Medulla oblongata (tissue), 1 donor: ENCODE results near the gene PJA2.

Experiments
- DNase-seq: peaks from one replicate; pipeline ENCODE4 v3.0.0-alpha.2; 2015; ENCODE audit errors: extremely low spot score

The PJA2 gene

DNA sequence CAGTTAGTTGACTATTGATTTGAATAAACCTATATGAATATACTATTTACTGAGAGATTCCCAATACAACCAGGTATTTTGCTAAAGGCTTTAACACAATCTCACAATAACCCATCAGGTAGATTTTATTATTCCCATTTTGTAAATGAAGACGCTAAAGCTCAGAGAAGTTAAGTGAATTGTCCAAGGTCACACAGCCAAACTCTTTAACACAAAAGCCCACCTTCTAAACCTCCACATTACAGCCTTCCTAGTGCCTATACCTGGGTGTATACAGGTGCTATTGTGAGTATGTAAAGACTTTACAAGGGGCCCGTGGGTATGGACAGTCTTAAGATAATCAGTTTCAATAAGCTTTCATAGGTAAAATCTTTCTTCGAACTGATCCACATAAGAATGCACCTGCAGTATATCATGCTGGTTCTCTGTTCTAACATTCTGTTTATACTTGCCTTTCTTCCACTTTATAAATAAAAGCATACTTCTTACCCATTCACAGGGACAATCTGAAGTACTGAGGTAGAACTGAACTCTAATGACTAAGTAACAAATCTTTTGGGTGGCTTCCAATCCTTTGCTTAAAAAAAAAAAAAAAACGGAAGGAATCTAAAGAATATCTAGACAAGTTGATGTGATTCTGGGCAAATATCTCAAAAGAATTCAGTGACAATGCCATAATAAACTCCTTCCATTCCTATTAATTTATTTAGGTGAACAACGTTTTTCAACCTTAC, 59.1 kb downstream of the PJA2 start:
- DNase-seq: no peak

DNA sequence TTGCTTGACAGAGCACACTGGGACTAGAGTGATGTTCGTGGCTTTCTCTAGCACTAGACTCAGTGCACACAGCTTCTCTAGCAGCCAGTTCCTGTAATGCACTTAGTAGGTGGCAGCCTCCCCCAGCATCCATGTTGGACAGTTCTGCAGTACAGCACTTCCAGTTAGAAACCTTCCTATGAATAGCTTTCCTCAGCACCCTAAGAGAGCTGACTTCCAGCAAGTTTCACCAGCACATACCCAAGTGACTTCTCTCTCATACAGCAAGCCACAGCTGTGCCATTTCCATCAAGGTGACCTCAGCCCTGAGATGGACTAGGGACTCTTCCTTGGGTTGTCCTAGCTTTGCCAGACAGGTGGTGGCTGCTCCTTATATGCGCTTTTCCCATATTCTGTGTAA, 60.4 kb downstream of the PJA2 start:
- no peak for DNase-seq

DNA sequence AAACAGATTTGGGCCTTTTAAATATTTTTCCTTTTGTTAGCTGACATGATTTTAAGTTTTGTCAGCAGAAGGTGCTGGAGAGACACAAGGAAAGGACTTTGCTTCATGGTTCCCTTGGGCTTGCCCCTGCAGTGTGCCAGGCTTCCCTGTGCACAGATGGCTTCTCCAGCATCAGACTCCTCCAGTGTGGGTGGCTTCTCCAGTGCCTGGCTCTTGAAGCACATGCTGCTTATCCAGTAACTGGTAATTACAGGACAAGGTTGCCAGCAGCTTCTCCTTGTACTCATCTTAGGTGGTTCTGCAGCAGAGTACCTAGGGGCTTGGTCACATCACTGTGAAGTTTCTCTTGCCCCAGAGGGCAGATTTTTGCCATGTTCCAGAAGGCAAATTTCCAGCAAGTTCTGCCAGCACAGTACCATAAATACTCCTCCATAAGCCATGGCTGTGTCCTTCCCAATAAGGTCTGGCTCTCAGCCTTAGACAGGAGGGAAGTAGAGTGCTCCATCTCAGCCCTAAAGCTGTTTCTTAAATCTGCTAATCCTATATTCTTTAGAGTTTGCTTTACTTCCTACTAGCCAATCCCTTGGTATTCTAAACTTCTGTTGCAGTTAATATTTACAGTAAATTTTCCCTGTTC, 62.4 kb downstream of the PJA2 start:
- no peak for DNase-seq

DNA sequence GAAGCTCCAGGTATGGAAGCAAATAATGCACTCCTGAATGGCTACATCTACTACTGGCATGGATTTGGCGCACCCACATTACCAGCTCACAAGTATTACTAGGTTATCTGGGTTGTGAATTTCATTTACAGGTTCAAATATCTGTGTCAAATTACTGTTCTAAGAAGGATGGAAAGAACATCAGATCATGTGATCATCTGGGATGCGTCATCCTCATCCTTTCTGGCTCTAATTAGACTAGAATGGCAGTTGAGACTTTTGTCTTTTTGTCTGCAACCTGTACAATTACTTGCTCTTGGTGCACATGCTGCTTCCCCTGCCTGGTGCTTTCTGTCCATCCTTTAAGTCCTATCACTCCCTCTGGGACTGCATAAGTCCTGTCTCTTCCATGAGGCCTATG, 64.1 kb downstream of the PJA2 start:
- no peak for DNase-seq

DNA sequence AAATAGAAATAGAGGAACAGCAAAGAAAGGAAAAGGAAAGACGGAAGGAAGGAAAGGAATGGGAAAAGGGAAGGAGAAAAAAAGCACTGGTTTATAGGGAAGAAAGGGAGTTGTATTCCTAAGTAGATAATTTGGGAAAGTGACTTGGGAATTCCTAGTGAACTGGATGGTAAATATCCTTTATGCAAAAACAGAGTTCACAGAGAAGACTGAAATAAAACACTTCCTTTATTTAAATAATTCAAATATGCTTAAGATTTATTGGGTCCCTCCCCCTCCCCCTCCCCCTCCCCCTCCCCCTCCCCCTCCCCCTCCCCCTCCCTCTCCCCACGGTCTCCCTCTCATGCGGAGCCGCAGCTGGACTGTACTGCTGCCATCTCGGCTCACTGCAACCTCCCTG, 69.4 kb downstream of the PJA2 start:
- DNase-seq: no peak

DNA sequence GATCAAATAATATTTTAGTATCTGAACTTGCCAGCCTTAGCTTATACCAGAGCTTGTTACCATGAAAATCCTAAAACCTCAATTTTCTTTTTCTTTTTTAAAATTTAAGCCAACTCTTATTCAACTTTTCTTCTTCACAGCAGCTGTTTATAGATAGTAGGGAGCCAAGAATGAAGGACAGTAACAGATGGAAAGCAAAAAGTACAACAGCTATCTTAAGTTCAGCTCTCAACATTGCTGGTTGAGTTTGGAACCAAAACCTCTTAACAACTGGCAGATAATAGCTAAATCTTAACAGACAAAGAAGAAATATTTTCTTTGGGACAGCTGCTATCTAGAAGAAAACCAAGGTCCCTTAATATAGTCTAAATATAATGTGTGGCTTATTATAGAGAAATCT, 74.7 kb downstream of the PJA2 start:
- DNase-seq: no peak

DNA sequence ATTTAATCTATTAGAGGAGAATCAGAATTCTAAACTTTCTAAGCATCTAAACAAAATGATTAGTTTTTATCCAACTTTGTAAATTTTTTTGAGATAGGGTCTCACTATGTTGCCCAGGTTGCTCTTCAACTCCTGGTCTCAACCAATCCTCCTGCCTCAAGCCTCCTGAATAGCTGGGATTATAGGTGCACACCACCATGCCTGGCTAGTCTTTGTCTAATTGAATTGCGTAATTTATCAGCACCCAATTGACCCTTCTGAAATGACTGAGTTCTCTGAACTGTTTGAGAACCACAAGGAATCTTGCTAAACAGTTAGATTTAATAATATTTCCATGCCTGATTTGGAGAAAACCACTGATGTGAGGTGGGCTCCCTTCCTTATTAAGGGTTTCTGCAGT, 75.7 kb downstream of the PJA2 start:
- DNase-seq: no peak

DNA sequence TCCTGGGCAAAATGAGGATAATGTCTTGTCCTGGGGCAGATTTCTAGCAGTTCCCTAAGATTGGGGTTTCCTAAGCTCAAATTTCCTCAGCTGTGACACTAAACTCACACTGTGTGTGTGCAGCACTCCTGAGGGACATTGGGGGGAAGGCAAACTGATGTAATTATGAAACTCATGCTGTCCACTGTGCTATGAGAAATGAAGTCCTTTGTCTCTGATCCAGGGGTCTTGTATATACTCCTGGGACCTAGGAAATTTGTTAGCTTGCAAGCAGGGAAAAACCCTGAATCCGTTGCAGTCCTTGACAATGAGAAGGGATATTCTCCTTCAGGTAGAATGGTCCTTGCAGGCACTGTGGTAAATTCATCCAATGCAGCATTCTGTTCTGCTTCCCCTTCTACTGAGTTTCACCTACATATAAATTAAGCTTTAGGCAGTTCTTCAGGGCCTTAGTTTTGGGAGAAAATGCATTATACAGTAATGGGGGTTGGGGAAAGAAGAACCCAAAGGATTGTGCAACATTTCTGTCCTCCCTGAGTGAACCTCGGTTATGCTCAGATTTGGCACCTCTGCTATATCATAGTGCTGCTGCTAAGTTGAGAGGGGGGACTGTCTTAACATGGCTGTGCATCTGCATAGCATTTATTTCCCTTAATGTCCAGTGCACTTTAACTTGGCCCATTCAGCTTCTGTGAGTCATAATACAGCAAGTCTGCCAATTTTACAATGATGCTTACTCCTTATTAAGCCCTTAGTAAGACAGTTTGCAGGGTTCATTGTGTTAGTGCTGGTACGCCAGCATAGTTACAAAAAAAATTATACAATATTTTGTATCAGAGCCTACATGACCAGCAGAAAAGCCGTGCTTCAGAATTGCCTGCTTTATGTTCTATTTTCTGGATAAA, 80.2 kb downstream of the PJA2 start:
- peak; percentile 11 for DNase-seq

DNA sequence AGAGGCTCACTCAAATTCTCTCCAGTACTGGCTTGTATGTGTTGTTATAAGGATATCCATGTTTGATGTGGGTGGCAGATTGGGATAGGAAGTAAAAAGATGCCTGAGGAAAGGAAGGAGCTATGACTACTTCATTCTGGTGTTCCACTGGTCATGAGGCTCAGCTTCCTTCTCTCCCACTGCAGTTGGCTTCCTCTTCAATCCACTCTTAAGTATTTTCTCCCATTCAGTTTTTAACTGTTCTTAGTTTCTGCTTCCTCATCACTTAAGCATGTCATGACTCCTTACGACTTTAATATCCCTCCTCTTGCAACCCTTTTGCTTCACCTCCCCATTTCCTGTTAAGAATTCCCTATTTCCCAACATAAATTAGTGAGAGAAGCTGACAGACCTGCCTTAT, 81.1 kb downstream of the PJA2 start:
- DNase-seq: no peak

DNA sequence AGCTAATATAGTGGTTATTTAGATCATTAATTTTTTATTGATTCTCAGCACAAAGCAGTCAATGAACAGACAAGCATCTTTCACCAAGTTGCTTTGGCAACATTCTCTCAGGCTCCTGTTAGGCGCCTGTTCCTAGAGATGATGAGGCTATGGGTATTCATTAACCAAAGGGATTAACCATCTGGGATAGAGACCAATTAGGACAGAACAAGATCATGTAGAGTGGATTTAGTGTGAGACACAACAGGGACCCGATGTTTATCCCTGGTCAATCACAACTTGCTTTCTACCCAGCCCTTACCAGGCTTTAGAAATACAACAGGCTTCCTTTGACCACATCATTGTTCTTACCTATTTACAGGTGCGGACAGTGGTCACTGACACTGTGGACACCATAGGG, 82.2 kb downstream of the PJA2 start:
- DNase-seq: no peak

DNA sequence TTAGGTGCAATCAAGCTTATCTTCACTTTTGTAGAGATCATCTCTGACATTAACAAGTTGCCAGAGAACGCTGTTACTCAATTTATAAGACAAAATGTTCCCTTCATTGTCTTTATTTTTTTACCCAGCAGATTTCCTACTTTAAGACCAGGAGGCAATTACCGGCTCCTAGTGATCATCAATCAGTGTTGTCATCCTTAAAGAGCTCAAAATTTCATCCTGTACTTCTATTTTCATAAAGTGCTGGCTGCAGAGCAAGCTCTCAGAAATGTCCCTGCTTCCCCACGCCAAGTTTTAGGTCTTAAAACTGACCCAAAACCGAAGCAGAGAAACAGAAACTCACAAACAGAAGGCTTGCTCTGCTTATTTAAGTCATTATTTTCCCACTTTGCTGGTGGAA, 82.9 kb downstream of the PJA2 start:
- DNase-seq: no peak

DNA sequence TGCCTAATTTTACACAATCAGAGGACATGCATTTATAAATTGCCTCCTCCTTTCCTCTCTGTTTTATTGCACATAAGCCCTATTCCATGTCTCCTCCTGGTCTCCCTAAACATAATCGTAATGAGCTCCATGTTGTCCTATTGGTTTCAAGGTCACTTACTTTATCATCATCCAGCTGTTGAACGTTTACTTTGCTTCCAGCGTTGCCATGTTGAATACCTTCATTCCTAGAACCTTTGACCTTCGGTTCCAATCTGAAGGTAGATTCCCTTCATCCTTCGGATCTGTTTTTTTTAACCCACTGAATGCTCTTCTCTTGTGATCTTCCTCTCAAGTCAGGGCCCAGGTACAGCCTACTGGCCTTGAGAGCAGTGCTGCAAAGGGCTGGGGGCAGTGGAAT, 84.3 kb downstream of the PJA2 start:
- DNase-seq: no peak

DNA sequence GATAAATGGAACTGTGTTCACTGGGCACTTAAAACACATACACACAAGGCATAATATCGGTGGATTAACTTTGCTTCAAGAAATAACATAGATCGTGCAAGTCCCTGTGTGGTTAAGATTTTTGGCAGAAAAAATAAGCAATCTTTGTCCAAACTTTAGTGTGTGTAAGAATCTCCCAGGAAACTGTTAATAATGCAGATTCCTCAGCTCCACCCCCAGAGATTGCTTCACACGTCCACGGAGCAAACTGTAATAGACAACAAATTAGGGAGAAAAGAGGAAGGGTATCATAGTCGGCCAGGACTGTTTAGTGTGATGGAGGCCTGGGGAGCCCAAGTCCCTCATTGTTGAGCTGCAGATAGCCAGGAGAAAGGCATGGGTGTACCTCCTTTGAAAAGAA, 84.8 kb downstream of the PJA2 start:
- DNase-seq: no peak

DNA sequence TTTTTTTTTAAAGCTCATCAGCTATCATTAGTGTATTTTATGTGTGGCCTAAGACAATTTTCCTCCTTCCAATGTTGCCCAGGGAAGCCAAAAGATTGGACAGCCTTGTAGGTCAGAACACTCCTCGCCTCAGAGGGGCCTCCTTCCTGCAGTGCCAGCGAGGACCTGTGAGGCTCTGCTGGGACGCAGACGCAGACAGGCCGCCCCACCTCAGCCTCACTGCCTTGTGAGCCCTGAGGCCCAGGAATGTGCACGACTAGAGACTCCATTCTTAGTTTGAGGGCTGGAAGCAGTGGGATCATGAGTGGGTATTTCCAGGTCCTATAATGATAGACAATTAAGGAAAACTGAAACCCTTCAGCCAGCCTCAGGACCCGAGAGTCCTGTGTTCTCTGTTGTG, 85.4 kb downstream of the PJA2 start:
- no peak for DNase-seq

DNA sequence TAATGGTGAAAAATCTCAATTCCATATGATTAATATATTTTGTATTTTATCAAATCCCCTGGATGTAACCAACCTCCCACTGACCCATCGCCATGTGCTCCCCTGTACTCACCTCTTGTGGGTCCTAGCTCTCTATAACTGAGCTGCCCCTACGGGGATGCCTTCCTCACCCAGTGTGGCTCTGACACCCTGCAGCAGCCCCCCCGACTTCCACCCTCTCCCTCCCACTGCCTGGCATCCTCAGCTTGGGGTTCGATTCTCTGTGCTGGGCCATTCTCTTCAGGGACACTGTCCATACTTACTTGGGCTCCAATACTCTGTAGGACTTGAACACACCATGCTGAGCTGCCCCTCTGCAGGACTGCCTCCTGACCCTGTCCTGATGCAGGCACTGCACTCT, 87.1 kb downstream of the PJA2 start:
- DNase-seq: no peak

DNA sequence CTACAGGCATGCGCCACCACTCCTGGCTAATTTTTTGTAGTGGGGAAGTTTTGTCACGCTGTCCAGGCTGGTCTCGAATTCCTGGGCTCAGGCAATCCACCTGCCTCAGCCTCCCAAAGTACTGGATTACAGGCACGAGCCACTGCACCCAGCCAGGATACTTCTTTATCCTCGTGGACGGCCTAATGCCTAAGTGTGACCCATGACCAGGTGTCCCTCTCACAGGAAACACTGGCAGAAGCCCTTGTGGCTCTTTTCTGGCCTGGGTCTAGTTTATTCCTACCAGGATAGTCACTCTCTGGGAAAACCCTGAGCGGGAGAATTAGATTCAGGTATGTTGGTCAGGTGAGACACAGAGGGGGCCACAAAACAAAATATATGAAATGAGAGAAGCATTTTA, 90.4 kb downstream of the PJA2 start:
- no peak for DNase-seq

DNA sequence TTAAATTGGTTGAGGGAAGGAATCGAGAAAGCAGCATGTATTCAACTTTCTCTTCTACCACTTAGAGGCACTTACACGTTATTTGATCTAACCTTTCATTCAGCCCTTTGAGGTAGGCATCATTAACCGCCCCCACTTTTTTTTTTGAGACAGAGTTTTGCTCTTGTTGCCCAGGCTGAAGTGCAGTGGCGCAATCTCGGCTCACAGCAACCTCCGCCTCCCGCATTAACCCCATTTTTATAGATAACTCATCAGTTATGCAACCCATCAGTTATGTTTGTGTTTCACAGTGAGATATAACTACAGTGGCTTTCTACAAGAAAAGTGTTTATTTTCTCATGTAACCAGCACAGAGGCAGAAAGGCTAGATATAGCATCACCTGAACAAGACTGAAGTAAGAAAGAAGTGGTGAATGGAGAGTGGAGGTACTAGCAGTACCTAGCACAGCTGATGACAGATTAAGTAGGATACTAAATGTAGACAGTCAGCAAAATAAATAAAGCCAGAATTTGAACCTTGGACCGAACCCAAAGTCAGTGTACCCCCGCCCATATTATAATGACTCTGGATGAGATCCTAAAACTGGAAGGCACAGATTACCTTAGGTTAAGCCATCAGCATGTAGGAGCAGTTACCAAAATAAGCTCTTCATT, 91.2 kb downstream of the PJA2 start:
- no peak for DNase-seq

DNA sequence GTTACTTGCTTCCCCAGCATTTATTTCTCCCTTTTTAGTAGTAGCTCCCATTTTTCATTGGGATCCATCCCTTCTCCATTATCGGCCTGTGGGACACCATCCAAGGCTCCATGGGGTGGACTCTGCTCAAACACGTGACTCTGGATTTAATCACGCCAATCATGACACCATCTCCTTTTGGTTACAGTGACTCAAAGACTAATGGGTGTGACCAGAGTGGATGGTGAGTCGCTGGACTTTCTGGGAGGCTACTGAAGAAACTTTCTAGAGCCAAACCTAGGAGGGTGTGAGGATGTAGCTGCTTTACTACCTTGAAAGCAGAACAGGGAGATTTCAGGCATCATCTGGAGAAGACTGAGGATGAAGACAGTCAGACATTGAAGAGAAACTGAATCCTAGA, 93.1 kb downstream of the PJA2 start:
- no peak for DNase-seq

DNA sequence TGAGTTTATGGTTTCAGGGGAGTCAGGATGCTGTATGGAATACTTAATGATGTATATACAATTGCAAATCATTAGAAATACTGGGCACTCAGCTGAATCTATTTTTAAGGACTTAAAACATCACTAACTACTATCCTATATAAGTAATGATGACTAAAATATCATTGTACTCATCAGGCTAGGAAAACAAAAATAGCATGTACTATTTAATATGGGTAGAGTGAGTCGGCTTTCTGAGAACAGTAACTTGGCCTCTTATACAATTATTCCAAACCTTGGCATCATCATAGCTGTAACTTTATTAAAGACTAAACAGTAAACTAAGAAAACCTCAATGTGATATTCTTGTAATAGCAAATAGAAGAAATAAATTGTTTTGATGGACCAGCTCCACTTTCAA, 94.5 kb downstream of the PJA2 start:
- DNase-seq: no peak

DNA sequence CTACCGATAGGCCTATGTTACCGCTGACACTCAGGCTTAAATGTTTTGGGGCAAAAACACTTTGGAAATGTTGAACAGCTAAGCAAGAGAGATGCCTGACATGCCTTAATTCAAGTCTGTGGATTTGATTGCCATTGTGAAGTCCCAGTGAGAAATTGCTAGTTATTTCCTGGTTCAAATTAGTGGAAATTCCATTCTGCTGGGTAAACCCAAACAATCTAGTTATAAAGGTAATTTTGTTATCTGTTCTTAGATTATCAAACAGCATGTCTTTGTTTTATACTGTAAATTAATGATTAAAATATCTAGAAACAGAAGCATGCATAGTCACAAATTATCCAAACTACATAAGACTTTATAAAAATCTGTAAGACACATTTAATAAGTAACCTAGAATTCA, 96.6 kb downstream of the PJA2 start:
- no peak for DNase-seq

DNA sequence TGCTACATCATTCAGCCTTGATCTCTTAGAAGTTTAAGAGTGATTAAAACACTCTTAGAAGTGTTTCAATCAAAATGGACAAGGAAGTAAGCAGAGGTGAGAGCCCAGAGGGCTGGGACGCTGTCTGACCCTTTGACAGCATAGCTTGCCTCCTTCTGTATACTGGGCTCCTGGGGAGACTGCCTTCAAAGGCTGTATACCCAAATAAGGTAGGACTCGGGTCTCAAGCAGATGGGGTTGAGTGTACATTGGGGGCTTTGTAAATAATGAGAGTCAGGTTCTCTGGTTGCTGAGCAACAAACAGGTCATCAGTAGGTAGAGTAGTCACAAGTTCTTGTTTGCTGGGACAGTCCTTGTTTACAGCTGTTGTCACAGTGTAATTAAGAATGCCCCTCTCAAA, 97.1 kb downstream of the PJA2 start:
- no peak for DNase-seq

DNA sequence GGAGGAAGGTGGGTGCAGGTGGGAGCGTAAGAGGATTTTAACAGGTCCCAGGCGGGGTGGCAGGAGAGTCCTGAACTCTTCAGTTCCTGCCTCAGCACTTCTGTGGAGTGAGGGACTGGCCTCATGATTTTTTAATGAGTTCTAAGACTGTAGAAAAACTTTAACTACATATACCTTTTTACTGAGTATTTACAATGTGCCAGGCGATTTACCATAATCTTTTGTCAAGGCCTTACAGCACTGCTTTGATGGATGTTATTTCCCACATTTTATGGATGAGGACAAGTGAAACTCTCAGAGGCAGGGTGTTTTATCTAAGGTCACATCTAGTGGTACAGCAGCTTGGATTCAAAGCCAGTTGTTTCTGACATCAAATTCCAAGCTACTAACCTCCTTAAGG, 99.5 kb downstream of the PJA2 start:
- no peak for DNase-seq
